ENCODE measurements around the gene ITIH2.

DNA sequence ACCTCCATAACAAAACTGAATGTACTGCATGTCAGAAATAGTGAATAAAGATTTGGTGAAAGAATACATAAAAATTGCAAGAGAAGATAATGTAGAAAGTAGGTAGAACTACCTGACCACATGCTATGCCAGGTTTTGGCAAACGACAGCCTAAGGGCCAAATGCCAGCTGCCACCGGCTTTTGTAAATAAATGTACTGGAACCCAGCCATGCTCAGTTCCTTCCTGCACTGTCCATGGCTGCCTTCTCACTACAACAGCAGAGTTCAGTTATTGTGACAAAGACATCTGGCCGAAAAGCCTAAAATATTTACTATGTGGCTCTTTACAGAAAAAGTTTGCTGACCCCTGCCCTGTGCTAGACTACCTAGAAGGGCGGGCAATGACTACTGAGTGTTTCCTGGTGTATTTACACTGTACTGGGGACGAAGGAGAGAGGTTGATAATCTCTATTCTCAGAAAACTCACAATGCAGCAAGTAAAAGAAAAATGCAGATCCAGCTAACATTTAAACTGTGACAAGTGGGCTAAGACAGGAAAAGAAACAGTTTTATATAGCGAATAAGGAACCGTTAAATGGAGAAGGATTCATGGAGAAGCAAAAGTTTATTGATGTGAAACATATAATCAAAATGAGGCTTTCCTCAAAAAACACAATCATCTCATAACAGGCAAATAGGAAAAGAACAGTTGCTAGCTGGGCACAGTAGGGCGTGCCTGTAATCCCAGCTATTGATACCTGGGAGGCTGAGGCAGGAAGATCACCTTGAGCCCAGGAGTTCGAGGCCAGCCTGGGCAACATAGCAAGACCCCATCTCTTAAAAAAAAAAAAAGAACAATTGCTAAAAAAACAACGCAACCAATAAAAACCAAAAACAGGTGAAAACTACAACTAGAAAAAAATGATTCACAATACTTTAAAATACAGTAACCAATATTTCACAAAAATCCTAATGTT is 71.0 kb downstream of the ITIH2 start:
- no peak for TF ChIP-seq POLR2AphosphoS5 (IDR thresholded peaks at IDR 0.05)
- TF ChIP-seq, protein P1, sequence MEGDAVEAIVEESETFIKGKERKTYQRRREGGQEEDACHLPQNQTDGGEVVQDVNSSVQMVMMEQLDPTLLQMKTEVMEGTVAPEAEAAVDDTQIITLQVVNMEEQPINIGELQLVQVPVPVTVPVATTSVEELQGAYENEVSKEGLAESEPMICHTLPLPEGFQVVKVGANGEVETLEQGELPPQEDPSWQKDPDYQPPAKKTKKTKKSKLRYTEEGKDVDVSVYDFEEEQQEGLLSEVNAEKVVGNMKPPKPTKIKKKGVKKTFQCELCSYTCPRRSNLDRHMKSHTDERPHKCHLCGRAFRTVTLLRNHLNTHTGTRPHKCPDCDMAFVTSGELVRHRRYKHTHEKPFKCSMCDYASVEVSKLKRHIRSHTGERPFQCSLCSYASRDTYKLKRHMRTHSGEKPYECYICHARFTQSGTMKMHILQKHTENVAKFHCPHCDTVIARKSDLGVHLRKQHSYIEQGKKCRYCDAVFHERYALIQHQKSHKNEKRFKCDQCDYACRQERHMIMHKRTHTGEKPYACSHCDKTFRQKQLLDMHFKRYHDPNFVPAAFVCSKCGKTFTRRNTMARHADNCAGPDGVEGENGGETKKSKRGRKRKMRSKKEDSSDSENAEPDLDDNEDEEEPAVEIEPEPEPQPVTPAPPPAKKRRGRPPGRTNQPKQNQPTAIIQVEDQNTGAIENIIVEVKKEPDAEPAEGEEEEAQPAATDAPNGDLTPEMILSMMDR (IDR thresholded peaks at IDR 0.05), result no peak
- no peak for TF ChIP-seq POLR2A (IDR thresholded peaks at IDR 0.05)
- no peak for TF ChIP-seq EP300 (IDR thresholded peaks at IDR 0.05)

Measured in sigmoid colon (tissue), 4 donors.